LNCaP clone FGC (cell line): ENCODE data around the gene KCNJ14.

Experiments used
- DNase-seq: peaks from one replicate; pipeline ENCODE4 v3.0.0-alpha.2; 2011; ENCODE audit warnings: low read depth
- H3K4me3 ChIP-seq: 2 replicates; pipeline ENCODE4 v1.5.1; 2011; ENCODE audit warnings: mild to moderate bottlenecking, low read depth, low read length, control low read depth
- CTCF ChIP-seq: IDR thresholded peaks from 2 replicates; pipeline ENCODE4 v1.5.1; 2012; ENCODE audit warnings: mild to moderate bottlenecking; ENCODE audit not compliant: control insufficient read depth, insufficient read depth; ENCODE audit errors: extremely low read depth

The KCNJ14 gene

GRCh38 chr19:48451624-48452023, 3.8 kb upstream of the KCNJ14 start:
- no peak overlapping the region for H3K4me3 ChIP-seq
- no peak for TF ChIP-seq CTCF
- no peak for DNase-seq

GRCh38 chr19:48452289-48453190, 2.8 kb upstream of the KCNJ14 start:
- no peak for TF ChIP-seq CTCF
- no peak overlapping the region for H3K4me3 ChIP-seq
- DNase-seq, result no peak

GRCh38 chr19:48454150-48454730, 1.1 kb upstream of the KCNJ14 start:
- DNase-seq, result no peak
- no peak overlapping the region for H3K4me3 ChIP-seq
- no peak for TF ChIP-seq CTCF

GRCh38 chr19:48455908-48456562, 661 bp downstream of the KCNJ14 start:
- H3K4me3 ChIP-seq, result no peak overlapping the region
- DNase-seq, result no peak
- TF ChIP-seq CTCF, result no peak

- no peak for DNase-seq
- no peak overlapping the region for H3K4me3 ChIP-seq
- no peak for TF ChIP-seq CTCF
Measured at GRCh38 chr19:48456864-48457263, 1.5 kb downstream of the KCNJ14 start.

- no peak for DNase-seq
- no peak overlapping the region for H3K4me3 ChIP-seq
- no peak for TF ChIP-seq CTCF
Measured at GRCh38 chr19:48458016-48458415, 2.6 kb downstream of the KCNJ14 start.
